HuH-7 (cell line): ENCODE data around the gene PDRG1.

ENCODE experiments used
- DNase-seq: peaks from one replicate; pipeline ENCODE4 v3.0.0; 2011; ENCODE audit warnings: low spot score

Gene PDRG1

GRCh38 chr20:31907046-31907445 lies 44.8 kb downstream of the PDRG1 start:
- DNase-seq: no peak

- no peak for DNase-seq
These were observed 45.8 kb downstream of the PDRG1 start for GRCh38 chr20:31906001-31906400.

GRCh38 chr20:31903627-31904386 lies 48.0 kb downstream of the PDRG1 start:
- DNase-seq: no peak

GRCh38 chr20:31901615-31902014 lies 50.2 kb downstream of the PDRG1 start:
- no peak for DNase-seq

DNA sequence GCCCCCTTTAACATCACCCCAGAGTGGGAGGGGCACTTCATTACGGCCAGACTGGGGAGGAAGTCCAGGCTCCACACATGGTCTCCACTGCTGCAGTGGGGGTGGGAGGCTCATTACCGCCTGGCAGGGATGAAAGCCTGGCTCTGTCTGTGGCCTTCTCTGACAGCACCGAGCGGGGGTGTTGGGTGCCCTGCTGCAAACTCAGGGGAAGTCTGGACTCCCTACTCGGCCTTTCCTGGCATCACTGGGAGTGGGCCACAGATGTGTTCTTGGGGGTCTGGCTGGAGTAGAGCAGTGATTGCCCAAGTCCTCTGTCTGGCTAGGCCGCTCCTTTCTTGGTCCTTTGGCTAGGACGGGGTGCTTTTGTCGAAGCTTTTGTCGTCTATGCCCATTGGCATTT lies 54.3 kb downstream of the PDRG1 start:
- no peak for DNase-seq

DNA sequence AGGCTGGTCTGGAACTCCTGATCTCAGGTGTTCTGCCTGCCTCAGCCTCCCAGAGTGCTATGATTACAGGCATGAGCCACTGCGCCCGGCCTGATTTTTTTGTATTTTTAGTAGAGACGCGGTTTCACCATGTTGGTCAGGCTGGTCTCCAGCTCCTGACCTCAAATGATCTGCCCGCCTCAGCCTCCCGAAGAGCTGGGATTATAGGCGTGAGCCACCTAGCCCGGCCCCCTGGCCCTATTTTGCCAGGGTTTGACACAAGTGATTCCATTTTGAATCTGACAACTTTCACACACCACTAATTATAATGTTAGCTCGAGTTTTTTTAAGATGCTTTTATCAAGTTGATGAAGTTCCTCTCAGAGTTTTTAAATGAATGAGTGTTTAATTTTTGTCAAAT lies 55.8 kb downstream of the PDRG1 start:
- DNase-seq: no peak

- no peak for DNase-seq
These were observed 56.7 kb downstream of the PDRG1 start for GRCh38 chr20:31894980-31895675.
